DND-41 (cell line): ENCODE measurements around the gene BAHD1.

ENCODE experiments used
- EZH2 ChIP-seq: IDR thresholded peaks from 3 replicates; pipeline ENCODE4 v1.6.1; 2012; ENCODE audit warnings: borderline replicate concordance, low read depth, mild to moderate bottlenecking, moderate library complexity, low read length, inconsistent platforms; ENCODE audit not compliant: severe bottlenecking
- TF ChIP-seq, protein P1 (sequence below): IDR thresholded peaks from 2 replicates; pipeline ENCODE4 v1.5.1; 2012; ENCODE audit warnings: borderline replicate concordance, low read length, moderate library complexity, mild to moderate bottlenecking; ENCODE audit not compliant: poor library complexity, severe bottlenecking; ENCODE audit errors: extremely low read depth

DNA sequence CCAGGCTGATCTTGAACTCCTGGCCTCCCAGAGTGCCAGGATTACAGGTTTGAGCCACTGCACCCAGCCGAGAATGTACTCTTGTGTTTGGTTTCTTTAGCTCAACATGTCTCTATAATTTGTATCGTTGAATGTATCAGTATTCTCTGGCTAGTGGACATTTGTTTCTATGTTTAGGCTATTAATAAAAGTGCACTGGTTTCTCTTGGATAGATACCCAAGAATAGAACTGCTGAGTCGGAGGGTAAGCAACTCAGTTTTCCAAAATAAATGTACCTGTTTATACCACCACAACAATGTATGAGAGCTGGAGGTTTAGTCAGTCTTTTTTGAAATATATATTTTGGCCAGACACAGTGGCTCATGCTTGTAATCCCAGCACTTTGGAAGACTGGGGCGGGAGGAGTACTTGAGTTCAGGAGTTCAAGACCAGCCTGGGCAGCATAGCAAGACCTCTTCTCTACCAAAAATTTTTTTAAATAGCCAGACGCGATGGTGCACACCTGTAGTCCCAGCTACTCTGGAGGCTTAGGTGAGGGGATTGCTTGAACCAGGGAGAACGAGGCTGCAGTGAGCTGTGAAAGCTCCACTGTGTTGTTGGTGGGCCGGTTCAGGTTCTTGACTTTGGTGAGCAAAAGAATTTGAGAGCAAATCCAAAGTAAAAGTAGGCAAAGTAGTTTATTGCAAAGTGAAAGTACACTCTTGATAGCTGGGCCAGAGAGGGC is 42.9 kb upstream of the BAHD1 start:
- TF ChIP-seq, protein P1, sequence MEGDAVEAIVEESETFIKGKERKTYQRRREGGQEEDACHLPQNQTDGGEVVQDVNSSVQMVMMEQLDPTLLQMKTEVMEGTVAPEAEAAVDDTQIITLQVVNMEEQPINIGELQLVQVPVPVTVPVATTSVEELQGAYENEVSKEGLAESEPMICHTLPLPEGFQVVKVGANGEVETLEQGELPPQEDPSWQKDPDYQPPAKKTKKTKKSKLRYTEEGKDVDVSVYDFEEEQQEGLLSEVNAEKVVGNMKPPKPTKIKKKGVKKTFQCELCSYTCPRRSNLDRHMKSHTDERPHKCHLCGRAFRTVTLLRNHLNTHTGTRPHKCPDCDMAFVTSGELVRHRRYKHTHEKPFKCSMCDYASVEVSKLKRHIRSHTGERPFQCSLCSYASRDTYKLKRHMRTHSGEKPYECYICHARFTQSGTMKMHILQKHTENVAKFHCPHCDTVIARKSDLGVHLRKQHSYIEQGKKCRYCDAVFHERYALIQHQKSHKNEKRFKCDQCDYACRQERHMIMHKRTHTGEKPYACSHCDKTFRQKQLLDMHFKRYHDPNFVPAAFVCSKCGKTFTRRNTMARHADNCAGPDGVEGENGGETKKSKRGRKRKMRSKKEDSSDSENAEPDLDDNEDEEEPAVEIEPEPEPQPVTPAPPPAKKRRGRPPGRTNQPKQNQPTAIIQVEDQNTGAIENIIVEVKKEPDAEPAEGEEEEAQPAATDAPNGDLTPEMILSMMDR, result no peak
- no peak for TF ChIP-seq EZH2
